Measurements from ENCODE around the gene TMOD1. TPM values are rescaled to one million over a fixed set of nuclear protein-coding genes. Genes with fewer than 3 reads are reported as not detected.

The TMOD1 gene
- total and polyA plus RNA-seq, 2 of the 13 experiments (the other 11 are each of a cell fraction or from before 2014, with no cell fraction given): 0.04 to 0.07 TPM

- no peak overlapping the region for H3K4me3 ChIP-seq (replicated peaks in 1 of 3; ENCODE audit: insufficient read depth in 1 of 3, low read depth in 2 of 3, low read length in 3 of 3)
- intact Hi-C loops (cut with micrococcal nuclease; ENCODE audit: unreplicated experiment) (no loop called here), in situ Hi-C loops (cut with HindIII; ENCODE audit: extremely low pct_ligation_motif_present, low pct_unique_long_range_greater_than_20kb) (no loop called here)
- no peak overlapping the region for H2AFZ ChIP-seq (ENCODE audit: low read length)
- TF ChIP-seq, protein P1, sequence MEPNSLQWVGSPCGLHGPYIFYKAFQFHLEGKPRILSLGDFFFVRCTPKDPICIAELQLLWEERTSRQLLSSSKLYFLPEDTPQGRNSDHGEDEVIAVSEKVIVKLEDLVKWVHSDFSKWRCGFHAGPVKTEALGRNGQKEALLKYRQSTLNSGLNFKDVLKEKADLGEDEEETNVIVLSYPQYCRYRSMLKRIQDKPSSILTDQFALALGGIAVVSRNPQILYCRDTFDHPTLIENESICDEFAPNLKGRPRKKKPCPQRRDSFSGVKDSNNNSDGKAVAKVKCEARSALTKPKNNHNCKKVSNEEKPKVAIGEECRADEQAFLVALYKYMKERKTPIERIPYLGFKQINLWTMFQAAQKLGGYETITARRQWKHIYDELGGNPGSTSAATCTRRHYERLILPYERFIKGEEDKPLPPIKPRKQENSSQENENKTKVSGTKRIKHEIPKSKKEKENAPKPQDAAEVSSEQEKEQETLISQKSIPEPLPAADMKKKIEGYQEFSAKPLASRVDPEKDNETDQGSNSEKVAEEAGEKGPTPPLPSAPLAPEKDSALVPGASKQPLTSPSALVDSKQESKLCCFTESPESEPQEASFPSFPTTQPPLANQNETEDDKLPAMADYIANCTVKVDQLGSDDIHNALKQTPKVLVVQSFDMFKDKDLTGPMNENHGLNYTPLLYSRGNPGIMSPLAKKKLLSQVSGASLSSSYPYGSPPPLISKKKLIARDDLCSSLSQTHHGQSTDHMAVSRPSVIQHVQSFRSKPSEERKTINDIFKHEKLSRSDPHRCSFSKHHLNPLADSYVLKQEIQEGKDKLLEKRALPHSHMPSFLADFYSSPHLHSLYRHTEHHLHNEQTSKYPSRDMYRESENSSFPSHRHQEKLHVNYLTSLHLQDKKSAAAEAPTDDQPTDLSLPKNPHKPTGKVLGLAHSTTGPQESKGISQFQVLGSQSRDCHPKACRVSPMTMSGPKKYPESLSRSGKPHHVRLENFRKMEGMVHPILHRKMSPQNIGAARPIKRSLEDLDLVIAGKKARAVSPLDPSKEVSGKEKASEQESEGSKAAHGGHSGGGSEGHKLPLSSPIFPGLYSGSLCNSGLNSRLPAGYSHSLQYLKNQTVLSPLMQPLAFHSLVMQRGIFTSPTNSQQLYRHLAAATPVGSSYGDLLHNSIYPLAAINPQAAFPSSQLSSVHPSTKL (CRISPR knock-in tag; IDR thresholded peaks at IDR 0.05): no peak
- TF ChIP-seq, protein P2, sequence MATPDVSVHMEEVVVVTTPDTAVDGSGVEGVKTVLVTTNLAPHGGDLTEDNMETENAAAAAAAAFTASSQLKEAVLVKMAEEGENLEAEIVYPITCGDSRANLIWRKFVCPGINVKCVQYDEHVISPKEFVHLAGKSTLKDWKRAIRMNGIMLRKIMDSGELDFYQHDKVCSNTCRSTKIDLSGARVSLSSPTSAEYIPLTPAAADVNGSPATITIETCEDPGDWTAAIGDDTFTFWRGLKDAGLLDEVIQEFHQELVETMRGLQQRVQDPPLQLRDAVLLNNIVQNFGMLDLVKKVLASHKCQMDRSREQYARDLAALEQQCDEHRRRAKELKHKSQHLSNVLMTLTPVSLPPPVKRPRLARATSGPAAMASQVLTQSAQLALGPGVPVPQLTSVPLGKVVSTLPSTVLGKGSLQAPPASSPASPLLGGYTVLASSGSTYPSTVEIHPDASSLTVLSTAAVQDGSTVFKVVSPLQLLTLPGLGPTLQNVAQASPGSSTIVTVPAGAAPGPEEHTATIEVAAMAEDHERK (CRISPR knock-in tag; IDR thresholded peaks at IDR 0.05; ENCODE audit: low read depth): no peak
- TF ChIP-seq GATAD1 (CRISPR knock-in tag; IDR thresholded peaks at IDR 0.05): no peak
- WGBS (ENCODE audit: low lambda C conversion rate): 58% methylated on average over 9 of the region's 10 CpGs
- peaks cover 2 to 16% of the 10 kb centered on the region in 2 experiments; a peak in 2 of 5 replicates for H3K27me3 ChIP-seq (ENCODE audit: control insufficient read depth in 1 of 2, insufficient read depth in 2 of 2, low read length in 2 of 2)
- no peaks in the 10 kb centered on the region for H3K79me2 ChIP-seq (ENCODE audit: insufficient read depth, low read length)
- H3K9me3 ChIP-seq (ENCODE audit: low read length): no peaks in the 10 kb centered on the region
- ChIA-PET POLR2A (interaction anchor here (0.6 kb wide), 1 partner anchor 271 kb away, joined by 3 read pairs; no protein-coding TSS in a partner anchor), CTCF (ENCODE audit: low intra/inter-chr PET ratio, low total read pairs) (no interaction called here)
- H3K27ac ChIP-seq (ENCODE audit: extremely low read length, insufficient read depth, low read length): no peak overlapping the region
- H3K4me1 ChIP-seq (ENCODE audit: insufficient read depth, low read length): no peaks in the 10 kb centered on the region
- no peak overlapping the region for H3K4me2 ChIP-seq (ENCODE audit: low read depth, low read length)
- no peaks in the 10 kb centered on the region for H4K20me1 ChIP-seq (ENCODE audit: insufficient read depth, low read length)
- H3K36me3 ChIP-seq (replicated peaks in 1 of 2; ENCODE audit: control insufficient read depth in 1 of 2, insufficient read depth in 2 of 2, low read length in 2 of 2): no peaks in the 10 kb centered on the region
- DNase-seq (ENCODE audit: low spot score): no peak
- FAIRE-seq: no peak
- no TSS peak for BruUV-seq (replicated peaks)
- H3K9ac ChIP-seq (ENCODE audit: insufficient read depth, low read depth, low read length): no peak overlapping the region
- ATAC-seq: no peak
These were observed 9.6 kb downstream of the TMOD1 start for GRCh38 chr9:97510797-97511654.
